C1 segment of cervical spinal cord (tissue), 14 donors: ENCODE data around the gene CHRNB4.
"Not testable (repeated sequence)": the region's sequence is repeated elsewhere in the genome, so short reads cannot be mapped to it uniquely, and the experiment has no call there.

Source experiments
- DNase-seq, 14 donors: peaks; one replicate each; lab custom pipeline; 2025; lab: John Stamatoyannopoulos, UW

CHRNB4 gene

GRCh38 chr15:78618064-78618463, 22.9 kb downstream of the CHRNB4 start:
- DNase-seq: no peak

- DNase-seq: no peak
Measured at GRCh38 chr15:78617516-78617915, 23.5 kb downstream of the CHRNB4 start.

- no peak for DNase-seq
Measured at GRCh38 chr15:78617076-78617475, 23.9 kb downstream of the CHRNB4 start.

- DNase-seq: no peak
Measured at GRCh38 chr15:78616506-78616905, 24.5 kb downstream of the CHRNB4 start.

- DNase-seq: no peak
Measured at GRCh38 chr15:78615151-78615589, 25.8 kb downstream of the CHRNB4 start.

- DNase-seq: no peak
Measured at GRCh38 chr15:78614021-78614420, 27.0 kb downstream of the CHRNB4 start.

- DNase-seq: not testable (repeated sequence)
Measured at GRCh38 chr15:78609551-78609950, 31.5 kb downstream of the CHRNB4 start.

- DNase-seq: no peak
Measured at GRCh38 chr15:78605680-78606079, 35.3 kb downstream of the CHRNB4 start.

GRCh38 chr15:78605201-78605600, 35.8 kb downstream of the CHRNB4 start:
- no peak for DNase-seq

GRCh38 chr15:78604420-78604819, 36.6 kb downstream of the CHRNB4 start:
- DNase-seq: no peak

- DNase-seq: no peak
Measured at GRCh38 chr15:78603467-78603866, 37.5 kb downstream of the CHRNB4 start.

GRCh38 chr15:78599189-78599588, 41.8 kb downstream of the CHRNB4 start:
- no peak for DNase-seq

- no peak for DNase-seq
Measured at GRCh38 chr15:78598348-78598747, 42.7 kb downstream of the CHRNB4 start.

GRCh38 chr15:78597583-78597982, 43.4 kb downstream of the CHRNB4 start:
- DNase-seq: no peak

GRCh38 chr15:78574944-78575343, 66.1 kb downstream of the CHRNB4 start:
- DNase-seq: no peak
